ENCODE measurements around the gene PIK3AP1. TPM values are rescaled to one million over a fixed set of nuclear protein-coding genes. Genes with fewer than 3 reads are reported as not detected.
A peak's percentile ranks its signal among the peaks of the same experiment; 100 is the strongest.

The PIK3AP1 gene
- total RNA-seq, 1 experiment from 2014 or later, result 4.3 TPM

DNA sequence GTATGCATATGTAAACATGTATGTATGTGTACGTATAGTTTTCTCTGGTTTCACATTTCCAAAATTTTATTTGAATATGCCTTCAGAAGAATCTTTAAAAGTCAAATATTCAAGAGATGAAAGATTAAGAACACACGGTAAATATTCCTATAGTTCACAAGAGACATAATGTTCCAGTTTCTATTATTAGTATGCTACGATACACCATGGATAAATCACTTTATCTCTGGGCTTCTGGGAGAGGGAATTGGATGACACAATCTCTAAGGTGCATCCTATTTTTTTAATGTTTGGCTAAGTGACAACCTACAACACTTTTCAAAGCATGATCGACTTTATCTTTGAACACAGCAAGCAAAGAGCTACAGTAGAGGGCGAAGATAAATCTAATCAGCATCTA is 147.3 kb downstream of the PIK3AP1 start:
- ATAC-seq, result no peak
- H3K4me1 Mint-ChIP-seq, result peaks cover 46% of the 10 kb centered on the region
- no peaks in the 10 kb centered on the region for H3K27me3 Mint-ChIP-seq (ENCODE audit: low read depth)
- no peak for DNase-seq (ENCODE audit: low spot score)
- no peaks in the 10 kb centered on the region for H3K9me3 Mint-ChIP-seq
- TF ChIP-seq MYBL2 (CRISPR knock-in tag; IDR thresholded peaks at IDR 0.05) (no peak), ZNF671 (CRISPR knock-in tag; IDR thresholded peaks at IDR 0.05) (no peak), ZNF232 (CRISPR knock-in tag; IDR thresholded peaks at IDR 0.05) (no peak), HMGA2 (CRISPR knock-in tag; IDR thresholded peaks at IDR 0.05) (no peak), NR1H2 (CRISPR knock-in tag; IDR thresholded peaks at IDR 0.05) (no peak)
- TF ChIP-seq, protein P1, sequence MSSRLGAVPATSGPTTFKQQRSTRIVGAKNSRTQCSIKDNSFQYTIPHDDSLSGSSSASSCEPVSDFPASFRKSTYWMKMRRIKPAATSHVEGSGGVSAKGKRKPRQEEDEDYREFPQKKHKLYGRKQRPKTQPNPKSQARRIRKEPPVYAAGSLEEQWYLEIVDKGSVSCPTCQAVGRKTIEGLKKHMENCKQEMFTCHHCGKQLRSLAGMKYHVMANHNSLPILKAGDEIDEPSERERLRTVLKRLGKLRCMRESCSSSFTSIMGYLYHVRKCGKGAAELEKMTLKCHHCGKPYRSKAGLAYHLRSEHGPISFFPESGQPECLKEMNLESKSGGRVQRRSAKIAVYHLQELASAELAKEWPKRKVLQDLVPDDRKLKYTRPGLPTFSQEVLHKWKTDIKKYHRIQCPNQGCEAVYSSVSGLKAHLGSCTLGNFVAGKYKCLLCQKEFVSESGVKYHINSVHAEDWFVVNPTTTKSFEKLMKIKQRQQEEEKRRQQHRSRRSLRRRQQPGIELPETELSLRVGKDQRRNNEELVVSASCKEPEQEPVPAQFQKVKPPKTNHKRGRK (CRISPR knock-in tag; IDR thresholded peaks at IDR 0.05; ENCODE audit: borderline replicate concordance), result no peak
- TF ChIP-seq, protein P2, sequence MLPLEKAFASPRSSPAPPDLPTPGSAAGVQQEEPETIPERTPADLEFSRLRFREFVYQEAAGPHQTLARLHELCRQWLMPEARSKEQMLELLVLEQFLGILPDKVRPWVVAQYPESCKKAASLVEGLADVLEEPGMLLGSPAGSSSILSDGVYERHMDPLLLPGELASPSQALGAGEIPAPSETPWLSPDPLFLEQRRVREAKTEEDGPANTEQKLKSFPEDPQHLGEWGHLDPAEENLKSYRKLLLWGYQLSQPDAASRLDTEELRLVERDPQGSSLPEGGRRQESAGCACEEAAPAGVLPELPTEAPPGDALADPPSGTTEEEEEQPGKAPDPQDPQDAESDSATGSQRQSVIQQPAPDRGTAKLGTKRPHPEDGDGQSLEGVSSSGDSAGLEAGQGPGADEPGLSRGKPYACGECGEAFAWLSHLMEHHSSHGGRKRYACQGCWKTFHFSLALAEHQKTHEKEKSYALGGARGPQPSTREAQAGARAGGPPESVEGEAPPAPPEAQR (CRISPR knock-in tag; IDR thresholded peaks at IDR 0.05), result no peak
- TF ChIP-seq, protein P3, sequence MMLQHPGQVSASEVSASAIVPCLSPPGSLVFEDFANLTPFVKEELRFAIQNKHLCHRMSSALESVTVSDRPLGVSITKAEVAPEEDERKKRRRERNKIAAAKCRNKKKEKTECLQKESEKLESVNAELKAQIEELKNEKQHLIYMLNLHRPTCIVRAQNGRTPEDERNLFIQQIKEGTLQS (CRISPR knock-in tag; conservative IDR thresholded peaks at IDR 0.05), result no peak
- TF ChIP-seq, protein P4, sequence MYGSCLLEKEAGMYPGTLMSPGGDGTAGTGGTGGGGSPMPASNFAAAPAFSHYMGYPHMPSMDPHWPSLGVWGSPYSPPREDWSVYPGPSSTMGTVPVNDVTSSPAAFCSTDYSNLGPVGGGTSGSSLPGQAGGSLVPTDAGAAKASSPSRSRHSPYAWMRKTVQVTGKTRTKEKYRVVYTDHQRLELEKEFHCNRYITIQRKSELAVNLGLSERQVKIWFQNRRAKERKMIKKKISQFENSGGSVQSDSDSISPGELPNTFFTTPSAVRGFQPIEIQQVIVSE (CRISPR knock-in tag; IDR thresholded peaks at IDR 0.05; ENCODE audit: borderline replicate concordance), result no peak
- no peak overlapping the region for H3K4me3 Mint-ChIP-seq
- CTCF ChIA-PET, result interaction anchor here (0.6 to 2.4 kb wide), 3 partner anchors 59 to 283 kb away, joined by 3 to 13 read pairs (median 4); partner anchors contain the start of gene TLL2
- POLR2A ChIA-PET, result no interaction called here
- H3K27ac Mint-ChIP-seq, result no peak overlapping the region
- H3K36me3 Mint-ChIP-seq, result peaks cover 24% of the 10 kb centered on the region

DNA sequence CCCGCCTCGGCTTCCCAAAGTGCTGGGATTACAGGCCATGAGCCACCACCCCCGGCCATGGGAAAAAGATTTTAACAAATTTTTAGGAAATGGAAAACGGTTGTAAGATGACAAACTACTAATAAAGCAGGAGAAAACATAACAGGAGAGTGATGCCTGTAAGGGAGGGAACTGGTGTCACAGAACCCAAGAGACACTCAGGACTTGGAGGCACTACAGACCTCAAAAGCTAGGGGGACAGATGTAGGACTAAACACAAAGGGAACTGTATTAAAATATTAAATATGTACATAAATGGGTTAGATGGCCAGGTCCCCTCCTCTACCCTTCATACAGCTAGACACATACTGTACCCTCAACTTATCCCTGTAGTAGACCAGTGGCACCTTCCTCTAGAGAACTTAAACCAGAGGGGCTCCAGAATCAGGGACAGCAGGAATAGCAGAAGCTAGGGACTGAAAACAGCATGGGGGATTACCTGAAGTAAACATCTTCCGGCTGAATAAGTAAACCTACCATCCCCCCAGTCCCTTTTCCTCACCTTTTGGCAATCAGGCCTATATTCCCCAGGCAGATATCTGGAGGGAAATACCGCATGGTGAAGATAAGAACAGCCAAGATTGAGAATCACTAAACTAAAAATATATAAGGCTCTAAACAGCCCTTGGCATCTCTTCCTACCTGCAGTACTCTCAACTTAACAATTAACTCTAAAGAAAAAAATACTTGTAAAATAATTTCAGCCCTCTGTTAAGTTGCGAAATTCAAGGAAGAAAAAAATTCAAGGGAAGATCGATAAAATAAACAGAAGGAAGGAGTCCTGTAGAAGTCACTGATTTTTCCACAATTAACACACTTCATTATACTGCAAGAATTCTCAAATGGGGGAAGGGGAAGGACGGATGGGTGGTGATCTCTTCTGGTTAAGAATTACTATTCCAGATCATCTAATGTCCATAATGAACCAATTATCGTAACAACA is 149.0 kb downstream of the PIK3AP1 start:
- ATAC-seq, result peak; percentile 91
- Mint-ChIP-seq H3K4me1 (peaks cover 57% of the 10 kb centered on the region), H3K4me3 (peak overlapping the region; percentile 32), H3K27ac (peak overlapping the region; percentile 89), H3K27me3 (ENCODE audit: low read depth) (no peaks in the 10 kb centered on the region), H3K9me3 (no peaks in the 10 kb centered on the region), H3K36me3 (peaks cover 32% of the 10 kb centered on the region)
- ChIA-PET CTCF (interaction anchor here (0.8 to 2.4 kb wide), 8 partner anchors 9 to 454 kb away, joined by 3 to 13 read pairs (median 5); partner anchors contain the start of gene TLL2), POLR2A (interaction anchor here (0.6 kb wide), 1 partner anchor 9 kb away, joined by 3 read pairs; no protein-coding TSS in a partner anchor)
- no peak for DNase-seq (ENCODE audit: low spot score)
- no peak for TF ChIP-seq MXD4 (CRISPR knock-in tag; IDR thresholded peaks at IDR 0.05; ENCODE audit: borderline replicate concordance)
- TF ChIP-seq, protein P5, sequence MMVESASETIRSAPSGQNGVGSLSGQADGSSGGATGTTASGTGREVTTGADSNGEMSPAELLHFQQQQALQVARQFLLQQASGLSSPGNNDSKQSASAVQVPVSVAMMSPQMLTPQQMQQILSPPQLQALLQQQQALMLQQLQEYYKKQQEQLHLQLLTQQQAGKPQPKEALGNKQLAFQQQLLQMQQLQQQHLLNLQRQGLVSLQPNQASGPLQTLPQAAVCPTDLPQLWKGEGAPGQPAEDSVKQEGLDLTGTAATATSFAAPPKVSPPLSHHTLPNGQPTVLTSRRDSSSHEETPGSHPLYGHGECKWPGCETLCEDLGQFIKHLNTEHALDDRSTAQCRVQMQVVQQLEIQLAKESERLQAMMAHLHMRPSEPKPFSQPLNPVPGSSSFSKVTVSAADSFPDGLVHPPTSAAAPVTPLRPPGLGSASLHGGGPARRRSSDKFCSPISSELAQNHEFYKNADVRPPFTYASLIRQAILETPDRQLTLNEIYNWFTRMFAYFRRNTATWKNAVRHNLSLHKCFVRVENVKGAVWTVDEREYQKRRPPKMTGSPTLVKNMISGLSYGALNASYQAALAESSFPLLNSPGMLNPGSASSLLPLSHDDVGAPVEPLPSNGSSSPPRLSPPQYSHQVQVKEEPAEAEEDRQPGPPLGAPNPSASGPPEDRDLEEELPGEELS (CRISPR knock-in tag; IDR thresholded peaks at IDR 0.05), result peak; percentile 35; the same call in 1 of the 2 replicates
- TF ChIP-seq ZNF219 (CRISPR knock-in tag; IDR thresholded peaks at IDR 0.05; ENCODE audit: borderline replicate concordance), result no peak
- TF ChIP-seq IRF2 (CRISPR knock-in tag; IDR thresholded peaks at IDR 0.05; ENCODE audit: borderline replicate concordance, low read depth), result no peak

DNA sequence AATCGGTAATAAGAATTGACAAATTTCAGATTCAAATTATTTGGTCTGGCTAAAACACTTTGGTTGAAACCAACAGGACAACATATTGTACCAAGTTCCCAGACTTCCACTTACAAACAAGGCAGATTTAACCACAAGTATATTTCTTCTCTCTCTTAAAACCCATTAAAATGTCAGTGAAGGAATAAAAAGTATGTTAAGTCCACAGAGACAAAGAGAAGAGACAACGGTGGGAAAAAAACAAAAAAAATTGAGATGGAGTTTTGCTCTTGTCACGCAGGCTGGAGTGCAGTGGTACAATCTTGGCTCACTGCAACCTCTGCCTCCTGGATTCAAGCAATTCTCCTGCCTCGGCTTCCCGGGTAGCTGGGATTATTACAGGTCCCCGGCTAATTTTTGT is 149.8 kb downstream of the PIK3AP1 start:
- DNase-seq (ENCODE audit: low spot score) (no peak), ATAC-seq (no peak)
- ChIA-PET CTCF (interaction anchor here (1.2 to 2.4 kb wide), 5 partner anchors 10 to 79 kb away, joined by 5 to 13 read pairs (median 6); partner anchors contain the start of gene TLL2), POLR2A (no interaction called here)
- Mint-ChIP-seq H3K27ac (peak overlapping the region; percentile 85), H3K4me1 (peaks cover 57% of the 10 kb centered on the region), H3K4me3 (no peak overlapping the region), H3K36me3 (peaks cover 28% of the 10 kb centered on the region), H3K27me3 (ENCODE audit: low read depth) (no peaks in the 10 kb centered on the region), H3K9me3 (no peaks in the 10 kb centered on the region)
- no peak for TF ChIP-seq ZNF219 (CRISPR knock-in tag; IDR thresholded peaks at IDR 0.05; ENCODE audit: borderline replicate concordance)
- TF ChIP-seq, protein P6, sequence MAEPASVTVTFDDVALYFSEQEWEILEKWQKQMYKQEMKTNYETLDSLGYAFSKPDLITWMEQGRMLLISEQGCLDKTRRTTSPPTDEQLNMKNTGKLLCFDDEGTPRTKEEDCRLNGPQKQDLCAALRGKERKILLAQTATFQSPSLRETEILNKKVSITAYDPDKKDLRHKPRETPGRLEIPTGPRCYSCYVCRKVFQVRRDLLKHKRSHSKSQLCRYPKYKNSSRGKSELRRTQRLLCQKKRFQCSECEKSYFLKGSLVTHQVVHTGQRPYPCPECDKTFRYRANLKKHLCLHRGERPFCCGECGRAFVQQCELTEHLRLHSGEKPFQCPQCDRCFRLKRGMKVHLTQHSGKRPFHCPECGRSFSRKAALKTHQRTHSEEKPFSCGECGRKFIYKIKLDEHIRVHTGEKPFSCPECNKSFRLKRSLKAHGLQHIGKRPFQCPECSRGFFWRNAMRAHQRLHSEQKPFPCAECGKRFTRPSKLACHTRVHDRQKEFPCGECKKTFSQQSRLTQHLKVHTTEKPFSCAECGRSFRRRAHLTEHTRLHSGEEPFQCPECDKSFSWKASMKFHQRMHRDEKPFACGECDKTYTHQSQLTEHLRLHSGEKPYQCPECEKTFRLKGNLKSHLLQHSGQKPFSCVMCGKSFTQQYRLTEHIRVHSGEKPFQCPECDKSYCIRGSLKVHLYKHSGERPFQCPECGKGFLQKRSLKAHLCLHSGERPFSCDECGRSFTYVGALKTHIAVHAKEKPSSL (CRISPR knock-in tag; conservative IDR thresholded peaks at IDR 0.05), result no peak
- TF ChIP-seq ZNF416 (CRISPR knock-in tag; IDR thresholded peaks at IDR 0.05), result no peak
- no peak for TF ChIP-seq PRRX2 (CRISPR knock-in tag; IDR thresholded peaks at IDR 0.05)
- TF ChIP-seq ELF4 (CRISPR knock-in tag; IDR thresholded peaks at IDR 0.05; ENCODE audit: low read depth), result no peak
- TF ChIP-seq, protein P7, sequence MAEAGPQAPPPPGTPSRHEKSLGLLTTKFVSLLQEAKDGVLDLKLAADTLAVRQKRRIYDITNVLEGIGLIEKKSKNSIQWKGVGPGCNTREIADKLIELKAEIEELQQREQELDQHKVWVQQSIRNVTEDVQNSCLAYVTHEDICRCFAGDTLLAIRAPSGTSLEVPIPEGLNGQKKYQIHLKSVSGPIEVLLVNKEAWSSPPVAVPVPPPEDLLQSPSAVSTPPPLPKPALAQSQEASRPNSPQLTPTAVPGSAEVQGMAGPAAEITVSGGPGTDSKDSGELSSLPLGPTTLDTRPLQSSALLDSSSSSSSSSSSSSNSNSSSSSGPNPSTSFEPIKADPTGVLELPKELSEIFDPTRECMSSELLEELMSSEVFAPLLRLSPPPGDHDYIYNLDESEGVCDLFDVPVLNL (CRISPR knock-in tag; IDR thresholded peaks at IDR 0.05; ENCODE audit: borderline replicate concordance, low read depth), result no peak
- TF ChIP-seq, protein P8, sequence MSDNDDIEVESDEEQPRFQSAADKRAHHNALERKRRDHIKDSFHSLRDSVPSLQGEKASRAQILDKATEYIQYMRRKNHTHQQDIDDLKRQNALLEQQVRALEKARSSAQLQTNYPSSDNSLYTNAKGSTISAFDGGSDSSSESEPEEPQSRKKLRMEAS (CRISPR knock-in tag; IDR thresholded peaks at IDR 0.05), result no peak
- no peak for TF ChIP-seq NR3C1 (CRISPR knock-in tag; conservative IDR thresholded peaks at IDR 0.05; ENCODE audit: low read depth)
